NCI-H2107 (cell line): ENCODE data around the gene ABHD18.
"Not testable (repeated sequence)": the region's sequence is repeated elsewhere in the genome, so short reads cannot be mapped to it uniquely, and the experiment has no call there.

Experiments
- DNase-seq: peaks from one replicate; lab custom pipeline; 2025; lab: John Stamatoyannopoulos, UW

Gene ABHD18

DNA sequence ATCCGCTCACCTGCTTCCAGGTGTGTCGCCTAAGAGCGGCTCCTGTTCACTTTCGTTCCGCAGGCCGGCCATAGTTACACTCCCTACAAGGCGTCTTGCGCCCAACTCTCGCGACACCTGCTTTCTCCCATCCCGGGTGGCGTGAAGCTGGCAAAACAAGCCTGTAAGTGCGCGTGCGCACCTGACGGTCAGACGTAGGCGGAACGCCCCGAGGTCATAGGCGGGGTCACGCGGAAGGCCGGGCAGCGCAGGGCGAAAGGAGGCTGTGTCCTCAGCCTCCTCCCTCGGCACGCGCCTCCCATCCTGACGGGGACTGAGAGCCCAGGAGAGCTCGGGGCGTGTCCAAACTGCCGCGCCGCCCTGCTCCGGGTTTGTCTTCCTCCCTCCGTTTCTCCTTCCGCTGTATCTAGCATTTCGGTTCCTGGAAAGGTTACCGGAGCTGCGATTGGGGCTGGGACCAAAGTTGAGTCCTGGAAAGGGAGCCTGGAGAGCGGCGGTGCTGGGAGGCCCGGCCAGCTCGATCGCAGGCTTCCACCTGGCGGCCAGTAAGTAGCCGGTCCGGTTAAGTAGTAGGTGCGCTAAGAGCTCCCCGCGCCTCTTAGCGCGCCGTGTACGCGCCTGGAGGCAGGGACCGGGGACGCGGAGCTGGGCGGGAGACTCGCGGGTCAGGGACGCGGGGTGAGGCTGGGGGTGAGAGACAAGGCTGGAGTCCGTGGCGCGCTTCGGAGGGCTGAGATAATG lies at the start of gene ABHD18, which contains the start of gene MFSD8:
ABHD18 (plus strand) TSS at position 345 of the 741 bp plus-strand sequence. CDS start 17,550 bp downstream, outside the sequence.
MFSD8 (minus strand) TSS at position 112 of the 741 bp plus-strand sequence; CDS start at position 72, 40 bp downstream.
- DNase-seq, result peak; percentile 92

DNA sequence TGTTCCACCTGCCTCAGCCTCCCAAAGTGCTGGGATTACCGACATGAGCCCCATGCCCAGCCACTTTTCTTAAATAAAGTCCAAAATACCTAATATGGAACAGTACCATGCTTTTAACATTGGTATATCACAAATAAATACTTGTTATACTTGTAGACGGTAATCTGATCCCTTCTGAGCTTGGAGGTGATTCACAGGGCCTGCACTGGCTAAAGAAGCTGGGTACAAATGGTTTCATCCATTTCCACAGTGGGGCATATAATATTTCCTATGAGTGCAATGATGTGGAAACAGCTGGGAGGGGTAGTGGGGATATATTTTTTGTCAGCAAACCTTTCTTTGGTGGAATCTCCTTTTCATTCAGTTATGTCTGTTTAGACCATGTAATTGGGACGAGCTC lies 48.7 kb upstream of the ABHD18 start:
- DNase-seq, result no peak

DNA sequence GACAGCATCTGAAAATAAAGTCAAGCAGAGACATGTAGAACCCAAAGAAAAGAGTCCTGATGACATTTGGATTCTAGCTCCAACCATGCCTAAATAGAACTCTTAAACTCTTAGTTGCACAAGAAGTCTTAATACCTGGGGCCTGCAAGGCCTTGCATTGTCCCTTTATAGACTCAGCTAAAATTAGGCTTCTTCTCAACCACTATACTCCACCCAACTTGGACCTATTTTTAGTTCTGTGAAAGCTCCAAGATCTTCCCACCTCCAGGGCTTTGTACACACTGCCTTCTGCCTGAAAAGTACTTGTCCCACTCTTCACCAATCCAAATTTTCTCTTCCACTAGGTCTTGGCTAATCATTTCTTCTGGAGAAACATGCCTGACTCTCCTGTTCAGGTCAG lies 48.1 kb upstream of the ABHD18 start:
- DNase-seq, result no peak

DNA sequence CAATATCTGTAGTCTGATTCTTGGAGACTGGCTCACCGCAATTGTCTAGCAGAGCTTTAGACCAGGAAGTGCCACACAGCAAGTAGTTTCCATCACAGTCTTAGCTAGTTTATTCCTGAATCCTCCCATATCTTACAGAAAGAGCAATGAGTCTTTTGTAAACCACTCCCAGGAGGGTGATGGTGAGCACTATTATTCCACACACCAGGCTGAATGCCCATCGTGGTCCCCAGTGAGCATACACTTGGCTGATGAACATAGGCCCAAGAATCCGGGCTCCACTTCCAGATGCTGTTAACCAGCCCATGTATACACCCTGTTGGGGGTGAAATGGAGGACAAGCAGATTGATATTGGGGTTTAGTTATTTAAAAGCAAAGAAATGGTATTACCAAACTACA lies 44.7 kb upstream of the ABHD18 start:
- DNase-seq, result no peak

DNA sequence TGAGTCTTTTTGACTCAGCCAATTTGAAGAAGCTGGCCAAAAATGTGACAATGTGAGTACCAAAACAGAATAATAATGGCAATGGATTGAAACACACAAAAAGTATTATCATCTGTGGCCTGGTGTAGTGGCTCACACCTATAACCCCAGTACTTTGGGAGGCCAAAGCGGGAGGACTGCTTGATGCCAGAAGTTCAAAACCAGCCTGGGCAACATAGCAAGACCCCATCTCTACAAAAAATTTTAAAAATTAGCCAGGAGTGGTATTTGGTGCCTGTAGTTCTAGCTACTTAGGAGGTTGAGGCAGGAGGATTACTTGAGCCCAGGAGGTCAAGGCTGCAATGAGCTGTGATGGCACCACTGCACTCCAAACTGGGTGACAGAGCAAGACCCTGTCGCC lies 43.0 kb upstream of the ABHD18 start:
- DNase-seq, result no peak

DNA sequence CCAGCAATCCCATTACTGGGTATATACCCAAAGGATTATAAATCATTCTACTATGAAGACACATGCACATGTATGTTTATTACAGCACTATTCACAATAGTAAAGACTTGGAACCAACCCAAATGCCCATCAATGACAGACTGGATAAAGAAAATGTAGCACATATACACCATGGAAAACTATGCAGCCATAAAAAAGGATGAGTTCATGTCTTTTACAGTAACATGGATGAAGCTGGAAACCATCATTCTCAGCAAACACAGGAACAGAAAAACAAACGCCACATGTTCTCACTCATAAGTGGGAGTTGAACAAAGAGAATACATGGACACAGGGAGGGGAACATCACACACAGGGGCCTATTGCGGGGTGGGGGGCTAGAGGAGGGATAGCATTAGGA lies 39.5 kb upstream of the ABHD18 start:
- not testable (repeated sequence) for DNase-seq

DNA sequence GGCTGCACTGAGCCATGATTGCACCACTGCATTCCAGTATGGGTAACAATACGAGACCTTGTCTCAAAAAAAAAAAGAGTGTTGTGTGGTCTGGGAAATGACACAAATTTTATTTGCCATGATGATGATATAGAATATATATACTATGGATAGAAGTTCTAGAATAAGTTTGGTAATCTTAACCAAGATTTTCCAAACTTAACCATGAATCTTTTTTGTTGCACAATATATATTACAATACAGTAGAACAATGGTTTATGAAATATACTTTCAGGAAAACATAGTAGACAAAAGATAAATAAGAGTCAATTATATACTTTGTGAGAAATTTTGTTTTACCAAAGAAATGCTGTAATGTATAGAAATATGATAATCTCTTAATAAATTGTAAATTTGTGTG lies 35.0 kb upstream of the ABHD18 start:
- no peak for DNase-seq

DNA sequence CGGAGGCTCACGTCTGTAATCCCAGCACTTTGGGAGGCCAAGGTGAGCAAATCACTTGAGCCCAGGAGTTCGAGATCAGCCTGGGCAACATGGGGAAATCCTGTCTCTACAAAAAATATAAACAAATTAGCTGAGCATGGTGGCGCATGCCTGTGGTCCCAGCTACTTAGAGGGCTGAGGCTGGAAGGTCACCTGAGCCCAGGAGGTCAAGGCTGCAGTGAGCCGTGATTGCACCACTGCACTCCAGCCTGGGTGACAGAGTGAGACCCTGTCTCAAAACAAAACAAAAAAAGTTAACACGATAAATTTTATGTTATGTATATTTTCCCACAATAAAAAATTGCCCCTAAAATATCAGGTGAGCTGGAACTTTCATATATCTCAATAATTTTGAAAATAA lies 33.4 kb upstream of the ABHD18 start:
- not testable (repeated sequence) for DNase-seq

DNA sequence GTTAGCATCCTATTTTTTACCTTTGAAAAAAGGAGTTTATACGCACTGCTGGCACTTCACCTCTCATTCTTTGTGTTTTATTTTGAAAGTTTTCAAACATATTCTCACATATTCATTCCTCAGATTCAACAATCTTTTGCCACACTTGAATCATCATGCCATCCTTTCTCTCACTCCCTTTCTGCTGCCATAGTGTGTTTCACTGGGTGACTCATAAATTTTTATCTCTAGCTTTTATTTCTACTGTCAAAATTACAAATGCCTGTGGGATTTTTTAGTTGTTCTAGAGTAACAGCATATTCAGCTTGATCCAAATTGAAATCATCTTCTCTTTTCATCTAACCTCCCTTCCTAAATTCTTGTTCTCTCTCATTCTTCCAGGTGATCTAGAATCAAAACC lies 28.2 kb upstream of the ABHD18 start:
- no peak for DNase-seq

DNA sequence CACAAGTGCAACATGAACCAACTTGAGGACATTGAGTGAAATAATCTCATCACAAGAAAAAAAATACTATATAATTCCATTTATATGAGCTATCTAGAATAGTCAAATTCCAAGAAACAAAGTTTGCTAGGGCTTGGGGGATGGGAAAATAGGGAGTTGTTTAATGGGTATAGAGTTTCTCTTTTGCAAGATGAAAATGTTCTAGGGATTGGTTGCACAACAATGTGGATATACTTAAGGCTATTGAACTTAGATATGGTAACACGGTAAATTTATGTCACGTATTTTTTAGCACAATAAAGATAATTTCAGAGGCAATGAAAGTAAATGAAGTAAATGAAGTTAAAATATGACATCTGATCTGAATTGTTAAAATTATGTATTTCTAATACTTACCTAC lies 8.1 kb upstream of the ABHD18 start:
- DNase-seq, result no peak

DNA sequence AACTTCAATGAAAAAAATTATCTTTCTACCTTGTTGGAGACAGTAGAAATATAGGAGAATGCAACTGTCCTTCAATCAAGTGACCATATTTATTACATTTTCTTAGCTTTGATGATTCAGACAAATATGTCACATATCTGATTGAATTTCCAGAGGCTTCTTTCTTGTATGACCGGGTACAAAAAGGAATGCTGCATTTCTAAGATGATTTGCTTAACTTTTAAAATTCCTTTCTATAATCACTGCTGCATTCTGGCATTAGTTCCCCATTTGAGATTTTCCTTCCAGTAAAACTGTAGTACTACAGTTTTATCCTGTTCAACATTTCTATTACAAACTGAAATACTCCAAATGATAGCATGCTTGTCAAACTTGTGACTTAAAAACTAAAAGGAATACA lies 5.4 kb upstream of the ABHD18 start:
- no peak for DNase-seq

DNA sequence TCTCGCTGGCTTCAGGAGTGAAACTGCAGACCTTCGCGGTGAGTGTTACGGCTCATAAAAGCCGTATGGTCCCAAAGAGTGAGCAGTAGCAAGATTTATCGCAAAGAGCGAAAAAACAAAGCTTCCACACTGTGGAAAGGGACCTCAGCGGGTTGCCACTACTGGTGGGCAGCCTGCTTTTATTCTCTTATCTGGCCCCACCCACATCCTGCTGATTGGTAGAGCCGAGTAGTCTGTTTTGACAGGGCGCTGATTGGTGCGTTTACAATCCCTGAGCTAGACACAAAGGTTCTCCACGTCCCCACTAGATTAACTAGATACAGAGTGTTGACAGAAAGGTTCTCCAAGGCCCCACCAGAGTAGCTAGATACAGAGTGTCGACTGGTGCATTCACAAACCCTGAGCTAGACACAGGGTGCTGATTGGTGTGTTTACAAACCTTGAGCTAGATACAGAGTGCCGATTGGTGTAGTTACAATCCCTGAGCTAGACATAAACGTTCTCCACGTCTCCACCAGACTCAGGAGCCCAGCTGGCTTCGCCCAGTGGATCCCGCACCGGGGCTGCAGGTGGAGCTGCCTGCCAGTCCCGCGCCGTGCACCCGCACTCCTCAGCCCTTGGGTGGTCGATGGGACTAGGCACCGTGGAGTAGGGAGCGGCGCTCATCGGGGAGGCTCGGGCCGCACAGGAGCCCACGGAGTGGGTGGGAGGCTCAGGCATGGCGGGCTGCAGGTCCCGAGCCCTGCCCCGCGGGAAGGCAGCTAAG lies 1.4 kb upstream of the ABHD18 start:
- not testable (repeated sequence) for DNase-seq

DNA sequence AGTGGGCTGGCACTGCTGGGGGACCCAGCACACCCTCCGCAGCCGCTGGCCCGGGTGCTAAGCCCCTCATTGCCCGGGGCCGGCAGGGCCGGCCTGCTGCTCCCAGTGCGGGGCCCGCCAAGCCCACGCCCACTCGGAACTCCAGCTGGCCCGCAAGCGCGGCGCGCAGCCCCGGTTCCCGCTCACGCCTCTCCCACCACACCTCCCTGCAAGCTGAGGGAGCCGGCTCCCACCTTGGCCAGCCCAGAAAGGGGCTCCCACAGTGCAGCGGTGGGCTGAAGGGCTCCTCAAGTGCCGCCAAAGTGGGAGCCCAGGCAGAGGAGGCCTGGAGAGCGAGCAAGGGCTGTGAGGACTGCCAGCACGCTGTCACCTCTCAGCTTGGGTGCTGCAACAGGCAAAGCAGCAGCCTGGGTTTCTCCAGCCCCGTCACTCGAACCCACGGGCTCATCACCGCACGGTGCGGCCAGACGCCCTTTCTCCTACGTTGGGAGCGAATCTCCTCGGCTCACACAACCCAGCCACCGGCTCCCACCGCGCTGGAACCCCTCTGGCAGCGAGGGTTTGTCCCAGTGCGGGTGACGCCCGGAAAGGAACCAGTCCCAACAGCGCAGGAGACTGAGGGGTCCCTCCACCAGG lies 662 bp upstream of the ABHD18 start:
- peak; percentile 33 for DNase-seq

DNA sequence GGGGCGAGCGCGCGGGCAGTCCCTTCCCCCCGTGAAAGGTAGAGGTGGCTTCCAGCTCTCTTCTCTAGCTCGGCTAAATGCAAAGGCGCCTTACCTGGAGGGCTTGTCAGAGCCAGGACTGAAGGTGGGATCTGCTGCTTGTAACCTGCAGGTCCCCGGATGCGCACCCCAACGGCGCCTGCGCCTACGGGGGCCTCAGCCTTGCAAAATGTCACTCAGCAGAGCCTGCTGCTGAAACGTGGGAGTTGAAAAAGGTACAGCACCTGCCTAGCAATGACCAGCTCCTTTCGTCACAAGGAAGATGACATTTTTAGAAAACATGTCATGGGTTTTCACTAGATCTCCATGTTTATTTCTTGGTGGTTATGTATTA lies 583 bp downstream of the ABHD18 start:
- peak; percentile 25 for DNase-seq

DNA sequence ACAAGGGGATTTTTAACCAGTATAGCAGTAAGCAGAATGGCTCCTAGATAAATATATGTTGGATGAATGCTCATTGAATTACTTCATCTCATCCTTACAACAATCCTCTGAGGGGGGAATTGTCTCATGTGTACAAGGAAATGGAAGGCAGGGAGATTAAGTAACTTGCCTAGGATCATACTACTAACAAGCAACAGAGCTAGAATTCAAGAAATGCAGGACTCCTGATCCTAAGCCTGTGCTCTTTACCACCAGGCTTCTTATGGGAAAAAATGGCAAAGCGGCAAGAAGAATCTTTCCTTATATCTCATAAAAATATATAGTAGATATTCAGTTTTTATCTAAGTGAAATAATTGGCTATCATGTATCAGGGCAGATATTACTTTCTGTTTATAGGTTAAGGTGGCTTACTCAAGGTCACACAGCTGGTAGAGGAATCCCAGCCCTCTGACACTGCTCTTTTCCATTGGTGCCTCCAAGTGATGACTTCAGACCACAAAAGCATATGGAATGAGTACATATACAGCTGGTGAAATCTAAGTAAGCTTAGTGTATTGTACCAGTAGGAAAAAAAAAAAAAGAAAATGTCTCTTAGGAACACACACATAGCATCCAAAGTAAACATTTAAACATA lies 2.1 kb downstream of the ABHD18 start:
- no peak for DNase-seq

DNA sequence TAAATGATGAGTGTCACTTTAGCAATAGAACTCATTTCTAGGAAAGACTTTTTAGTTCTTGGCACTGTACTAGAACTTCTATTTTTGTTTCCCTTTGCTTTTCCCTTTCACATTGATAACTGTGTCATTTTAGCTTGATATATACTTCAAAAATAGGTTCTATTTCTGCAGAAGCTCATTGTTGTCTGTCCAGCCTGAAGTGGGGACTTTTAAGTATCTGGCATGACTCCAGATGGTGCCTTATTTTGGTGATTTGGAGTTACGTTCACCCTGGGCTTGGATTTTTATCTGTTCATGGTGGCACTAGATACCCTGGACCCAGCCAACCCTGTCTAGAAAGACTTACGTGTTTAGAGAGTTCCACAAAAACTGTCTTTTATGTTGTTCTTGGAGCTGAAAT lies 3.4 kb downstream of the ABHD18 start:
- DNase-seq, result no peak

DNA sequence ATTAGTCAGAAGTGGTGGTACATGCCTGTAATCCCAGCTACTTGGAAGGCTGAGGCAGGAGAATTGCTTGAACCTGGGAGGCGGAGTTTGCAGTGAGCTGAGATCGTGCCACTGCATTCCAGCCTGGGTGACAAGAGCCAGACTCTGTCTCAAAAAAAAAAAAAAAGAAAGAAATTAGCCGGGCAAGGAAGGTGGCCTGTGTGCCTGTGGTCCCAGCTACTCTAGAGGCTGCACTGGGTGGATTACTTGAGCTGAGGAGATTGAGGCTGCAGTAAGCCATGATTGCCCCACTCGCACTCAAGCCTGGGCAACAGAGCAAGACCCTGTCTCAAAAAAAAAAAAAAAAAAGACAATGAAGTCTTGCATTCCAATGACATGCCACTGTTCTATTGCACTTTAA lies 5.7 kb downstream of the ABHD18 start:
- not testable (repeated sequence) for DNase-seq

DNA sequence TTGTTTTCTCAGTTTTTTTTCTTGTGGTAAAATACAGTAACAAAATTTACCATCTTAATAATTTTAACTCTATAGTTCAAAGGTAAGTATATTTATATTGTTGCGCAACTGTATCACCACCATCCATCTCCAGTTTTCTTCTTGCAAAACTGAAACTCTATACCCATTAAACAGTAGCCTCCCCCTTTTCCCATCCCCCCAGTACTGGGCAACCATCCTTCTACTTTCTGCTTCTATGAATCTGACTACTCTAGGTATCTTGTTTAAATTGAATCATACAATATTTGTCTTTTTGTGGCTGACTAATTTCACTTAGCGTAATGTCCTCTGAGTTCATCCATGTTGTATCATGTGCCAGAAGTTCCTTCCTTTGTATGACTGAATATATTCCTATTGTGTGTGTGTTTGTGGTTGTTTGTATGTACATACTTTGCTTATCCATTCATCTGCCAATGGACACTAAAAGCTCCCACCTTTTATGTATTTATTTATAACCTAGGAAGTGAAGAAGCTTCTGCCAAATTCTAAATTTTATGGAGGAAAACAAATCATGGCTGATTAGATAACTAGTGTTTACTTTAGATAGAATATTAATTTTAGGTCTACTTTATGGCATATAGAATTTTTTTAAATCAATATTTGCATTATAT lies 10.0 kb downstream of the ABHD18 start:
- DNase-seq, result no peak

DNA sequence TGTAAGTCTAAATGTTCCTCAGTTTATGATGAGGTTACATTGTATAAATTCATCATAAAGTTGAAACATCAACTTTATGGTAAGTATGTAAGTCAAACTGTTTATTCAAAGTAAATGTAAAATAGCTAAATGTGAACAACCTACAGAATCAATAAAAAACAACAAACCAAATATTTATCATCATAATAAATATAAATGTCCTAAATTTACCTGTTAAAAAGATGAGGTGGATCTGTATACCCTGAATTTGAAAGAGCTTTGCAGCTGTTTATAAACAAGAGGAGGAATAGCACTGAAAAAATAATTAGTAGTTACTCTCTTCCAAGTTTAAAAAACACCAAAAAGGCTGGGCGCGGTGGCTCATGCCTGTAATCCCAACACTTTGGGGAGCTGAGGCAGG lies 13.7 kb downstream of the ABHD18 start:
- DNase-seq, result no peak

DNA sequence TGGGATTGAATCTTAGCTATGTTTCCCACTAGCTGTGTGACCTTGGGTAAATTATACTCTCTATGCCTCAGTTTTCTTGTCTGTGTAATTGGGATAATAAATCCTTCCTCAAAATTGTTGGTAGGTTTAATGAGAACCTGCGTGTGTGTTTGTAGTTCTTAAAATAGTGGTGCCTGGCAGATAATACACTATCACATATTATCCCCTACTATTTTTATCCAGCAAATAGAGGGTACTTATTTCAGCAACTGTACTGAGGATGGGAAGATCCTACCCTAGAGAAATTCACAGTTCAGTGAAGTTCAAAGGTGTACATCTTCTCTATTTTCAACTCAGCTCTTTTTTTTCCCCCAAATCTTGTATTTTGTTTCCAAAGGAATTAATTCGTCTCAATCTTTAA lies 17.2 kb downstream of the ABHD18 start:
- no peak for DNase-seq

DNA sequence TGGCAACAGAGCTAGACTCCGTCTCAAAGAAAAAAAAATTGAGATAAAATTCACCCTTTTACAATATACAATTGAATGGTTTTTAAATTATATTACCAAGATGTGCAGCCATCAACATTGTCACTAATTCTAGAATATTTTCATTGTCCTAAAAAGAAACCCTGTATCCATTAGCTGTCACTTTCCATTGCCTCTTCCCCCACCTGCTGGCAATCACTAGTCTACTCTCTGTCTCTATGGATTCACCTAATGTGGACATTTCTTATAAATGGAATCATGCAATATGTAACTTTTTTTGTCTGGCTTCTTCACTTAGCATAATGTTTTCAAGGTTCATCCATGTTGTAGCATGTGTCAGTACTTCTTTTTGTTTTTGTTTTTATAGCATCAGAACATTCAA lies 20.8 kb downstream of the ABHD18 start:
- no peak for DNase-seq

DNA sequence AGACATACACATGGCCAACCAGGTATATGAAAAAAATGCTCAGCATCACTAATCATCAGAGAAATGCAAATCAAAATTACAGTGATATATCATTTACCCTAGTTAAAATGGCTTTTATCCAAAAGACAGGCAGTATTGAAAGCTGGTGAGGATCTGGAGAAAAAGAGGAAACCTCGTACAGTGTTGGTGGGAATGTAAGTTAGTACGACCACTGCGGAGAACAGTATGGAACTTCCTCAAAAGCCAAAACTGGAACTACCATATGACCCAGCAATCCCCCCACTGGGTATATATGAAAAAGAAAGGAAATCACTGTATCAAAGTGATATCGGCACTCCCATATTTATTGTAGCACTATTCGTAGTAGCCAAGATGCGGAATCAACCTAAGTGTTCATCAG lies 23.4 kb downstream of the ABHD18 start:
- no peak for DNase-seq
